ENCODE data around the gene PACS2. TPM values are rescaled to one million over a fixed set of nuclear protein-coding genes. Genes with fewer than 3 reads are reported as not detected.

PACS2 gene
- total and polyA plus RNA-seq, 2 of the 8 experiments (the other 6 are each of a cell fraction or from before 2014, with no cell fraction given) = 38.0 to 62.8 TPM

DNA sequence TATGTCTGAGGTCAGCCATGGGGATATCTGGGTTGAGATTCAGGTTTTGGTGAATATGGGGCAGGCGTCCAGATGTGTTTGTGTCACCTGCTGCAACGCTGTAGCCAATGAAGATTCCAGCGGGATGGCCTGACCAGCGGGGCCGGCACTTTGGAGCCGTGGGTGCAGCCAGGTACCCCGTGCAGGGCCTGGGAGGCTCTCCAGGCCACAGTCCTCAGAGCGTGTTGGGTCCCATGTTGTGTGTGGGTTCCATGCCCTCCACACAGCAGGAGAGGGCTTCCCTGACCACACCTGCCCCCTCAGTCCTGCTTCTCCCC, 80.9 kb downstream of the PACS2 start (continued):
- TF ChIP-seq, protein P1, sequence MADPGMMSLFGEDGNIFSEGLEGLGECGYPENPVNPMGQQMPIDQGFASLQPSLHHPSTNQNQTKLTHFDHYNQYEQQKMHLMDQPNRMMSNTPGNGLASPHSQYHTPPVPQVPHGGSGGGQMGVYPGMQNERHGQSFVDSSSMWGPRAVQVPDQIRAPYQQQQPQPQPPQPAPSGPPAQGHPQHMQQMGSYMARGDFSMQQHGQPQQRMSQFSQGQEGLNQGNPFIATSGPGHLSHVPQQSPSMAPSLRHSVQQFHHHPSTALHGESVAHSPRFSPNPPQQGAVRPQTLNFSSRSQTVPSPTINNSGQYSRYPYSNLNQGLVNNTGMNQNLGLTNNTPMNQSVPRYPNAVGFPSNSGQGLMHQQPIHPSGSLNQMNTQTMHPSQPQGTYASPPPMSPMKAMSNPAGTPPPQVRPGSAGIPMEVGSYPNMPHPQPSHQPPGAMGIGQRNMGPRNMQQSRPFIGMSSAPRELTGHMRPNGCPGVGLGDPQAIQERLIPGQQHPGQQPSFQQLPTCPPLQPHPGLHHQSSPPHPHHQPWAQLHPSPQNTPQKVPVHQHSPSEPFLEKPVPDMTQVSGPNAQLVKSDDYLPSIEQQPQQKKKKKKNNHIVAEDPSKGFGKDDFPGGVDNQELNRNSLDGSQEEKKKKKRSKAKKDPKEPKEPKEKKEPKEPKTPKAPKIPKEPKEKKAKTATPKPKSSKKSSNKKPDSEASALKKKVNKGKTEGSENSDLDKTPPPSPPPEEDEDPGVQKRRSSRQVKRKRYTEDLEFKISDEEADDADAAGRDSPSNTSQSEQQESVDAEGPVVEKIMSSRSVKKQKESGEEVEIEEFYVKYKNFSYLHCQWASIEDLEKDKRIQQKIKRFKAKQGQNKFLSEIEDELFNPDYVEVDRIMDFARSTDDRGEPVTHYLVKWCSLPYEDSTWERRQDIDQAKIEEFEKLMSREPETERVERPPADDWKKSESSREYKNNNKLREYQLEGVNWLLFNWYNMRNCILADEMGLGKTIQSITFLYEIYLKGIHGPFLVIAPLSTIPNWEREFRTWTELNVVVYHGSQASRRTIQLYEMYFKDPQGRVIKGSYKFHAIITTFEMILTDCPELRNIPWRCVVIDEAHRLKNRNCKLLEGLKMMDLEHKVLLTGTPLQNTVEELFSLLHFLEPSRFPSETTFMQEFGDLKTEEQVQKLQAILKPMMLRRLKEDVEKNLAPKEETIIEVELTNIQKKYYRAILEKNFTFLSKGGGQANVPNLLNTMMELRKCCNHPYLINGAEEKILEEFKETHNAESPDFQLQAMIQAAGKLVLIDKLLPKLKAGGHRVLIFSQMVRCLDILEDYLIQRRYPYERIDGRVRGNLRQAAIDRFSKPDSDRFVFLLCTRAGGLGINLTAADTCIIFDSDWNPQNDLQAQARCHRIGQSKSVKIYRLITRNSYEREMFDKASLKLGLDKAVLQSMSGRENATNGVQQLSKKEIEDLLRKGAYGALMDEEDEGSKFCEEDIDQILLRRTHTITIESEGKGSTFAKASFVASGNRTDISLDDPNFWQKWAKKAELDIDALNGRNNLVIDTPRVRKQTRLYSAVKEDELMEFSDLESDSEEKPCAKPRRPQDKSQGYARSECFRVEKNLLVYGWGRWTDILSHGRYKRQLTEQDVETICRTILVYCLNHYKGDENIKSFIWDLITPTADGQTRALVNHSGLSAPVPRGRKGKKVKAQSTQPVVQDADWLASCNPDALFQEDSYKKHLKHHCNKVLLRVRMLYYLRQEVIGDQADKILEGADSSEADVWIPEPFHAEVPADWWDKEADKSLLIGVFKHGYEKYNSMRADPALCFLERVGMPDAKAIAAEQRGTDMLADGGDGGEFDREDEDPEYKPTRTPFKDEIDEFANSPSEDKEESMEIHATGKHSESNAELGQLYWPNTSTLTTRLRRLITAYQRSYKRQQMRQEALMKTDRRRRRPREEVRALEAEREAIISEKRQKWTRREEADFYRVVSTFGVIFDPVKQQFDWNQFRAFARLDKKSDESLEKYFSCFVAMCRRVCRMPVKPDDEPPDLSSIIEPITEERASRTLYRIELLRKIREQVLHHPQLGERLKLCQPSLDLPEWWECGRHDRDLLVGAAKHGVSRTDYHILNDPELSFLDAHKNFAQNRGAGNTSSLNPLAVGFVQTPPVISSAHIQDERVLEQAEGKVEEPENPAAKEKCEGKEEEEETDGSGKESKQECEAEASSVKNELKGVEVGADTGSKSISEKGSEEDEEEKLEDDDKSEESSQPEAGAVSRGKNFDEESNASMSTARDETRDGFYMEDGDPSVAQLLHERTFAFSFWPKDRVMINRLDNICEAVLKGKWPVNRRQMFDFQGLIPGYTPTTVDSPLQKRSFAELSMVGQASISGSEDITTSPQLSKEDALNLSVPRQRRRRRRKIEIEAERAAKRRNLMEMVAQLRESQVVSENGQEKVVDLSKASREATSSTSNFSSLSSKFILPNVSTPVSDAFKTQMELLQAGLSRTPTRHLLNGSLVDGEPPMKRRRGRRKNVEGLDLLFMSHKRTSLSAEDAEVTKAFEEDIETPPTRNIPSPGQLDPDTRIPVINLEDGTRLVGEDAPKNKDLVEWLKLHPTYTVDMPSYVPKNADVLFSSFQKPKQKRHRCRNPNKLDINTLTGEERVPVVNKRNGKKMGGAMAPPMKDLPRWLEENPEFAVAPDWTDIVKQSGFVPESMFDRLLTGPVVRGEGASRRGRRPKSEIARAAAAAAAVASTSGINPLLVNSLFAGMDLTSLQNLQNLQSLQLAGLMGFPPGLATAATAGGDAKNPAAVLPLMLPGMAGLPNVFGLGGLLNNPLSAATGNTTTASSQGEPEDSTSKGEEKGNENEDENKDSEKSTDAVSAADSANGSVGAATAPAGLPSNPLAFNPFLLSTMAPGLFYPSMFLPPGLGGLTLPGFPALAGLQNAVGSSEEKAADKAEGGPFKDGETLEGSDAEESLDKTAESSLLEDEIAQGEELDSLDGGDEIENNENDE (IDR thresholded peaks at IDR 0.05; ENCODE audit: insufficient replicate concordance, low read length) = no peak
- TF ChIP-seq TAF1 (IDR thresholded peaks at IDR 0.05; ENCODE audit: low read depth, low read length) = no peak

Data from H1 (cell line).